HG03095 (cell line): ENCODE data around the gene TAMALIN.

Experiments used
- ATAC-seq: cut with Tn5 transposase; IDR thresholded peaks from one replicate; pipeline ENCODE4 v1.9.1; 2021; ENCODE audit warnings: moderate library complexity; ENCODE audit not compliant: unreplicated experiment

Gene TAMALIN

GRCh38 chr12:52035926-52036325 lies 29.2 kb downstream of the TAMALIN start:
- no peak for ATAC-seq

GRCh38 chr12:52036587-52037171 lies 29.9 kb downstream of the TAMALIN start:
- ATAC-seq, result peak; percentile 51

- no peak for ATAC-seq
Observed at GRCh38 chr12:52037248-52037861, 30.6 kb downstream of the TAMALIN start.

- no peak for ATAC-seq
Observed at GRCh38 chr12:52038447-52038846, 31.7 kb downstream of the TAMALIN start.

- no peak for ATAC-seq
Observed at GRCh38 chr12:52041035-52041434, 34.3 kb downstream of the TAMALIN start.

GRCh38 chr12:52041695-52042123 lies 35.0 kb downstream of the TAMALIN start:
- no peak for ATAC-seq

GRCh38 chr12:52042706-52043385 lies 36.1 kb downstream of the TAMALIN start:
- no peak for ATAC-seq

GRCh38 chr12:52043386-52044212 lies 36.9 kb downstream of the TAMALIN start:
- ATAC-seq, result no peak

- ATAC-seq, result no peak
Observed at GRCh38 chr12:52044292-52044983, 37.7 kb downstream of the TAMALIN start.

- ATAC-seq, result no peak
Observed at GRCh38 chr12:52045794-52046199, 39.1 kb downstream of the TAMALIN start.

GRCh38 chr12:52046859-52047258 lies 40.1 kb downstream of the TAMALIN start:
- ATAC-seq, result no peak

- no peak for ATAC-seq
Observed at GRCh38 chr12:52049286-52049685, 42.5 kb downstream of the TAMALIN start.

- no peak for ATAC-seq
Observed at GRCh38 chr12:52049688-52050087, 42.9 kb downstream of the TAMALIN start.

GRCh38 chr12:52050116-52050757 lies 43.5 kb downstream of the TAMALIN start:
- ATAC-seq, result no peak

- ATAC-seq, result peak; percentile 73
Observed at GRCh38 chr12:52050758-52051541, 44.2 kb downstream of the TAMALIN start, which contains the start of gene NR4A1. Gene NR4A1 (plus strand): TSS chr12:52051442. CDS start chr12:52054329, 2,887 bp downstream.

GRCh38 chr12:52052468-52053186 lies 45.9 kb downstream of the TAMALIN start:
- ATAC-seq, result no peak

GRCh38 chr12:52053536-52054209 lies 46.9 kb downstream of the TAMALIN start:
- ATAC-seq, result no peak

GRCh38 chr12:52054231-52054832 lies 47.6 kb downstream of the TAMALIN start:
- ATAC-seq, result no peak
